Activated T-cell treated with anti-CD3 and anti-CD28 coated beads, Interleukin-2, amount 50 U/mL, for 48 hours (primary cell): ENCODE data around the gene ZC3H15.
"Not testable (repeated sequence)": the region's sequence is repeated elsewhere in the genome, so short reads cannot be mapped to it uniquely, and the experiment has no call there.

ENCODE experiments used
- DNase-seq, 2 experiments: peaks; one replicate each; pipeline ENCODE4 v3.0.0-alpha.2; 2020

ZC3H15 gene

GRCh38 chr2:186485871-186486650 lies at the start of gene ZC3H15:
TSS of gene ZC3H15 (plus strand) at chr2:186486260. CDS start at chr2:186486383, 123 bp downstream.
- peak; percentile 94 to 96 for DNase-seq

- DNase-seq, result no peak
Measured at GRCh38 chr2:186437719-186438118, 48.3 kb upstream of the ZC3H15 start.

- not testable (repeated sequence) for DNase-seq
Measured at GRCh38 chr2:186439673-186440095, 46.4 kb upstream of the ZC3H15 start.

DNA sequence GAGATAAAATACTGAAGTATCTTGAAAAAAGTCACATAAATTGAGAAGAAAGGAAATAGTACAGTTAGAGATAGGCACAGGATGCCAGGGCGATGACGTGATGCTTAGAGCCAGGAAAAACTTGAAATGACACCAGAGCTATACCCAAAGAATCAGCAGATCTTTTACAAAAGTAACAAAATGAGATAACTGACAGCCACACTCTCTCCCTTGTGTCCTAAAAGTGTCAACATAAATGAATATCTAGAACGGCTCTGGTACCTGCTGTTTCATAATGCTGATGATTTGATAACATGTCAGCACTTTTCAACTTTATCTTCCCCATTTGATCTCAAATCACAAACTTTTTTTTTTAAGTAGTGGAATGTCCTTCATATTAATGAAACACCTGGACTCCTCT lies 45.6 kb upstream of the ZC3H15 start:
- no peak for DNase-seq

DNA sequence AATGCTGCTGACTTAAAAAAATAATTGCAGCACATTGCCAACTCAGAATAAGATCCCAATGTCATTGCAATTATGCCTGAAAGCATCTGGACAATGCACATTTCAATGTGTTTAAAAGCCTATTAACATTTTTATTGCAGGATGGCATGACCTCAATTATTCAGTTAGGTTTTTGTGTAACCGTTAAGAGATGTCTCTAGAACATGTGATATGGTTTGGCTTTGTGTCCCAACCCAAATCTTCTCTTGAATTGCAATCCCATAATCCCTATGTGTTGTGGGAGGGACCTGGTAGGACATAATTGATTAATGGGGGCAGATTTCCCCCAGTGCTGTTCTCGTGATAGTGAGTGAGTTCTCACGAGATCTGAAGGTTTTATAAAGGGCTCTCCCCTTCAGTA lies 43.2 kb upstream of the ZC3H15 start:
- no peak for DNase-seq

DNA sequence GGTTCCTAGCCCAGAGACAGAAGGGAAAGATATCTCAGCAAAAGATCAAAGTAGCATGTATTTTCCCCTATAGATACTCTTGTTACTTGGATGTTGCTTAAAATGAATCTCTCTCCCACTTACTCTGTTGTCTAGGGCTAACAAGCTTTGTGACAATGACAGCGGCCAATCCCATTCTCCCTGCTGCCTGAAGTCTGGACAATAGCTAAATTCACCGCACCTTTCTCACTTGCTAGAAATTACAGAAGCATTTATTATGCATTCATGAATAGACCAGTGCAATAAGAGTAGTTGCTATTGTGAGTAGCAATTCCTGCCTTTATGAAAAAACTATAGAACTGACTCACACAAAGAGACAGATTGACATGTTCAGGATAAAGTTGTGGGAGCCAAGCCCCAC lies 42.2 kb upstream of the ZC3H15 start:
- DNase-seq, result no peak

- no peak for DNase-seq
Measured at GRCh38 chr2:186445506-186445905, 40.6 kb upstream of the ZC3H15 start.

DNA sequence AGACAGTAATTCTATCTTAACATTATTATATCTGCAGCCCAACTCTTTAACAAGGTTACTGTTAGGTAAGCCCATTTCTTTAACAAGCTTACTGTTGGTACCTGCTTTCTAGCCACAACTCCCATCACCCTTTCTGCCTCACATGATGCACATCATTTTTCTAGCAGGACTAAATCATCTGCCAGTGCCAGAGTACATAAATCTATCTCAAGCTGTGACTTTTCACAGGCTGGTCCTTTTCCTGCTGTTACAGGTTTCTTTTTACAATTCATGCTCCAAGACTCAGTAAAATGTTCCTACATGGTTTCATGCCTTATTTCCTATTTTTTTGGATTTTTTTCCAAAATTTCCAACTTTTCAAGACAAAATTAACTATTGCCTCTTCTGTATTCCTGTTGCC lies 30.4 kb upstream of the ZC3H15 start:
- no peak for DNase-seq

GRCh38 chr2:186456941-186457340 lies 29.1 kb upstream of the ZC3H15 start:
- DNase-seq, result no peak

- no peak for DNase-seq
Measured at GRCh38 chr2:186457908-186458307, 28.2 kb upstream of the ZC3H15 start.

- DNase-seq, result no peak
Measured at GRCh38 chr2:186459009-186459408, 27.1 kb upstream of the ZC3H15 start.

- no peak for DNase-seq
Measured at GRCh38 chr2:186460465-186460864, 25.6 kb upstream of the ZC3H15 start.

- no peak for DNase-seq
Measured at GRCh38 chr2:186466743-186467142, 19.3 kb upstream of the ZC3H15 start.

DNA sequence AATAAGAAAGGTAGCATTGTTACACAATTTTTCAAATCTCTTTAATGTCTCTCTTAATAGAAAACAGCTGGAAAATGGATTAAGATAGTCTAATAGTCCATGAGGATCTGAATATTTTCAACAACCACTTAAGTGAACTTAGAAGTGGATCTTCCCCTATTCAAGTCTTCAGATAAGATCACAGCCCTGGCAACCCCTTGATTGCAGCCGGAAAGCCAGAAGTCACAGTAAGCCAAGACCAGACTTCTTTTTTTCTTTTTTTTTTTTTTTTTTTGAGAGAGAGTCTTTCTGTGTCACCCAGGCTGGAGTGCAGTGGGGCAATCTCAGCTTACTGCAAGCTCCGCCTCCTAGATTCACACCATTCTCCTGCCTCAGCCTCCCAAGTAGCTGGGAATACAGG lies 18.6 kb upstream of the ZC3H15 start:
- DNase-seq, result no peak

DNA sequence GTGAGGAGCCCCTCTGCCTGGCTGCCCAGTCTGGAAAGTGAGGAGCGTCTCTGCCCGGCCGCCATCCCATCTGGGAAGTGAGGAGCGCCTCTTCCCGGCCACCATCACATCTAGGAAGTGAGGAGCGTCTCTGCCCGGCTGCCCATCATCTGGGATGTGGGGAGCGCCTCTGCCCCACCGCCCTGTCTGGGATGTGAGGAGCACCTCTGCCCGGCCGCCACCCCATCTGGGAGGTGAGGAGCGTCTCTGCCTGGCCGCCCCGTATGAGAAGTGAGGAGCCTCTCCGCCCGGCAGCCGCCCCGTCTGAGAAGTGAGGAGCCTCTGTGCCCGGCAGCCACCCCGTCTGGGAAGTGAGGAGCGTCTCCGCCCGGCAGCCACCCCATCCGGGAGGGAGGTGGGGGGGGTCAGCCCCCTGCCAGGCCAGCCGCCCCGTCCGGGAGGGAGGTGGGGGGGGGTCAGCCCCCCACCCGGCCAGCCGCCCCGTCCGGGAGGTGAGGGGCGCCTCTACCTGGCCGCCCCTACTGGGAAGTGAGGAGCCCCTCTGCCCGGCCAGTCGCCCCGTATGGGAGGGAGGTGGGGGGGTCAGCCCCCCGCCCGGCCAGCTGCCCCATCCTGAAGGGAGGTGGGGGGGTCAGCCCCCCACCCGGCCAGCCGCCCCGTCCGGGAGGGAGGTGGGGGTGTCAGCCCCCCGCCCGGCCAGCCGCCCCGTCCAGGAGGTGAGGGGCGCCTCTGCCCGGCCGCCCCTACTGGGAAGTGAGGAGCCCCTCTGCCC lies 13.2 kb upstream of the ZC3H15 start:
- not testable (repeated sequence) for DNase-seq

DNA sequence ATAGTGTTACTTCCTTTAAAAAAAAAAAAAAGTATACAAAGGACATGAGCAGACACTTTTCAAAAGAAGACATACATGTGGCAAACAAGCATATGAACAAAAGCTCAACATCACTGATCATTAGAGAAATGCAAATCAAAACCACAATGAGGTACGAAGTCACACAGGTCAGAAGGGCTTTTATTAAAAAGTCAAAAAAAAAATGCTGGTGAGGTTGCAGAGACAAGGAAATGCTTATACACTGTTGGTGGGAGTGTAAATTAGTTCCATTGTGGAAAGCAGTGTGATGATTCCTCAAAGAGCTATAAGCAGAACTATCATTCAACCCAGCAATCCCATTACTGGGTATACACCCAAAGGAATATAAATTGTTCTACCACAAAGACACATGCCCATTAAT lies 11.8 kb upstream of the ZC3H15 start:
- not testable (repeated sequence) for DNase-seq

GRCh38 chr2:186477790-186478189 lies 8.3 kb upstream of the ZC3H15 start:
- no peak for DNase-seq

GRCh38 chr2:186480991-186481390 lies 5.1 kb upstream of the ZC3H15 start:
- no peak for DNase-seq

- DNase-seq, result no peak
Measured at GRCh38 chr2:186484062-186484735, 1.9 kb upstream of the ZC3H15 start.

DNA sequence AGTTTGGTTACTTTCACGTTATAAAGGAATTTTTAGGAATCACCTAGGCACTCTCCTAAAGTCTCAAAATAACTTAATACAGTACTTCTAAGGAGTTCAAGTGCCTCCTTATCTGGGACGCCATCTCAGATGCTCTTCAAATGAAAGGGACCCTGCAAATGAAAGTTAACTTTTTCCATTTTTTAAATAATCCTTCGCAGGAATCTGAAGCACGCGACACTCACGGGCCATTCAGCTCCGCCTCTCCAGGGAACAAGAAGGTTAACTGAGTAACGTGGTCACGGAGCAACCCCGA lies 537 bp upstream of the ZC3H15 start:
- no peak for DNase-seq

DNA sequence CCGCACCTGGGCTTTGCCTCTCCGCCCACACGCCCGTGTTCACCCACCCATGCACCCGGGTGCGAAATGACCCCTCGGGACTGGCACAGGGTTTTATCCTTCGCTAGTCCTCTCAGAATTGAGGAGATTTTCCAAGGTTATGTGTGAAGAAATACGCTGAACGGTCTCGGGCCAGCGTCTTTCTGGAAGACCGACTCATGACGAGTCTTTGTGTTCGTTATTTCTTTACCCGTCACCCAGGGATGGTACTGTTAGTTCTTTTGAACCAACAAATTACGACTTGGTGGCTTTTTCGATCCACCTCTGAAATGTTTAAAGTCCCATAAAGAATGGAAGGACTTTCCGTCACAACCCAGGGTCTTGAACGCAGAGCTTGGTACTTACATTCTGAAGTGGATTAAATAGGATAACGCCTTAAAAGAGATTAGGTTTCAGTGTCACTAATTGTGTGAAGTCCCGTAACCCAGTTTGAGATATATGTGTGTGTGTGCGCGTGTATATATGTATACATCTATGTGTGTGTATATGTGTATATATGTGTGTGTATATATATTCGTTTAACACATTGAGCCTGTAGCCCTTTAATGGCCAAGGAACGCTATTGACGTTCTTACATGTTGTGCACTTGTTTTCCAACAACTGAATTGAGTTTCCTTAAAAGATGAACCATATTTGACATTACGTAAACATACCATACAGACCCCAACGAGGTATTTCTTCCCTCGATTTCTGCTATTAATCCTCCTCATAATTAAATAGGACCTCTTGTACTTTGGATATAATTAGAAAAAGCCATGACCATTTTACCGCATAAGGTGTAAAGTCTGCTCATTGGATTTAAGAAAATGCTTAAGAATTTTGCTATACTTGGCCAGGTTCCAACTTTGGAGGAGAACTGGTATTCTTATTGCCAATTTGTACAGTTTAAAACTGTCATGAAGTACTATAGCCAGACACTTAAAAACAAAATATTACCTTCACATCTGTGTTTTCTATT lies 889 bp downstream of the ZC3H15 start:
- DNase-seq, result no peak

DNA sequence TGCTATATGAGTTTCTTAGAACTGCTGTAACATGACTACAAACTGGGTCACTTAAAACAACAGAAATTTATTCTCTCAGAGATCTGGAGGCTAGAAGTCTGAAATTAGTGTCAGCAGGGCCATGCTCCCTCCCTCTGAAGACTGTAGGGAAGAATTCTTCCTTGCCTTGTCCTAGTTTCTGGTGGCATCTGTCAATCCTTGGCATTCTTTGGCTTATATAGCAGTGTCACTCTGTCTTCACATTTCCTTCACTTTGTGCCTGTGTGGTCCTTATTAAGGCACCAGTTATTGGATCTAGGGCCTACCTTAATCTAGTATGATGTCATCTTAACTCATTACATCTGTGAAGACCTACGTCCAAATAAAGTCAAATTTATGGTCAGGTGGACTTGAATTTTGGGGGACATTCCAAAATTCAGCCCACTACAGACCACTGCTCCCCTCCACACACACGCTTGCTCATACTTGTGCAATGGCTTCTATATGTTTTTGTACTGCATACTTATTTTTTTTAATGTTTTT lies 7.6 kb downstream of the ZC3H15 start:
- DNase-seq, result no peak
